GM12878 (cell line): ENCODE data around the gene CHMP3. TPM values are rescaled to one million over a fixed set of nuclear protein-coding genes. Genes with fewer than 3 reads are reported as not detected.
"Not testable (repeated sequence)": the region's sequence is repeated elsewhere in the genome, so short reads cannot be mapped to it uniquely, and the experiment has no call there.

Experiments used
- ATAC-seq: fragments of 200-7000 bp; cut with Tn5 transposase; 3 replicates; pipeline ENCODE4 v1.9.1; 2020; ENCODE audit warnings: mild to moderate bottlenecking, moderate library complexity
- BruUV-seq: library from RNA; stranded (reverse); fragments of 400-500 nt; replicated peaks from 2 replicates; lab custom pipeline; 2021; lab: Mats Ljungman, UMichigan
- CTCF ChIA-PET: fragments of 300-600 bp; sonication (Branson Sonifier 250); formaldehyde crosslinking; extraction: SDS; loops from one replicate; lab custom pipeline; 2021; ENCODE audit warnings: inconsistent platforms; lab: Yijun Ruan, JAX
- POLR2A ChIA-PET: fragments of 350-600 bp; formaldehyde crosslinking; extraction: SDS; loops from one replicate; lab custom pipeline; 2021; ENCODE audit warnings: inconsistent platforms; lab: Charles Lee
- RAD21 ChIA-PET: fragments of 300-600 bp; sonication (Branson Sonifier 250); formaldehyde crosslinking; loops from one replicate; lab custom pipeline; 2023; ENCODE audit warnings: antibody characterized with exemption; ENCODE audit not compliant: unreplicated experiment; lab: Charles Lee
- SMC1A ChIA-PET: fragments of 300-600 bp; sonication (Branson Sonifier 250); formaldehyde crosslinking; loops from one replicate; lab custom pipeline; 2023; ENCODE audit not compliant: unreplicated experiment, uncharacterized antibody; lab: Charles Lee
- DNase-seq: peaks from one replicate; pipeline ENCODE4 v3.0.0-alpha.2; 2011; ENCODE audit warnings: low read depth, low spot score
- FAIRE-seq: peaks from 3 replicates; lab custom pipeline; 2011; peaks lifted over from hg19 to GRCh38; lab: Jason Lieb, UNC
- H2AFZ ChIP-seq: 2 replicates; pipeline ENCODE4 v1.6.0; 2011; ENCODE audit warnings: low read depth, low read length, control low read depth; ENCODE audit not compliant: control insufficient read depth
- H3K27ac ChIP-seq: 2 replicates; pipeline ENCODE4 v1.5.1; 2011; ENCODE audit warnings: control low read depth; ENCODE audit not compliant: control insufficient read depth, insufficient read depth
- H3K27me3 ChIP-seq, 2 experiments: replicated peaks in 1 of 2; 2 replicates each; pipeline versions ENCODE4 v1.6.0 to v1.6.1; 2011; ENCODE audit warnings: low read length in 1 of 2; ENCODE audit not compliant: control insufficient read depth in 2 of 2, insufficient read depth in 2 of 2
- H3K36me3 ChIP-seq, 2 experiments: 2 replicates each; pipeline ENCODE4 v1.5.1; 2011; ENCODE audit warnings: low read length in 1 of 2; ENCODE audit not compliant: control insufficient read depth in 2 of 2, insufficient read depth in 2 of 2
- H3K4me1 ChIP-seq: 2 replicates; pipeline ENCODE4 v1.6.1; 2011; ENCODE audit warnings: mild to moderate bottlenecking, low read length, moderate library complexity, mixed read lengths; ENCODE audit not compliant: control insufficient read depth, insufficient read depth
- H3K4me2 ChIP-seq: 2 replicates; pipeline ENCODE4 v1.6.0; 2011; ENCODE audit warnings: control low read depth; ENCODE audit not compliant: control insufficient read depth, insufficient read depth
- H3K4me3 ChIP-seq: fragments of 200-600 bp; sonication (generic); 2 replicates; pipeline ENCODE4 v1.5.1; 2016
- H3K79me2 ChIP-seq: 2 replicates; pipeline ENCODE4 v1.6.0; 2011; ENCODE audit warnings: low read length; ENCODE audit not compliant: control insufficient read depth, insufficient read depth
- H3K9ac ChIP-seq: 2 replicates; pipeline ENCODE4 v1.8.0; 2011; ENCODE audit warnings: low read length, control low read depth, mixed read lengths; ENCODE audit not compliant: control insufficient read depth, insufficient read depth
- H3K9me3 ChIP-seq: replicated peaks from 3 replicates; pipeline ENCODE4 v1.5.1; 2011; ENCODE audit warnings: mild to moderate bottlenecking, low read length; ENCODE audit not compliant: control insufficient read depth, insufficient read depth
- H4K20me1 ChIP-seq: 2 replicates; pipeline ENCODE4 v1.6.0; 2011; ENCODE audit not compliant: control insufficient read depth, insufficient read depth
- KLF5 ChIP-seq: fragments of 450-650 bp; IDR thresholded peaks from 2 replicates; pipeline ENCODE4 v1.6.1; 2014; ENCODE audit warnings: mild to moderate bottlenecking; ENCODE audit not compliant: partially characterized antibody
- NR2C2 ChIP-seq: IDR thresholded peaks from 2 replicates; pipeline ENCODE4 v1.6.1; 2011; ENCODE audit warnings: borderline replicate concordance, low read depth; ENCODE audit not compliant: control insufficient read depth, insufficient read length
- SREBF1 ChIP-seq: IDR thresholded peaks from 2 replicates; pipeline ENCODE4 v1.6.1; 2012; ENCODE audit warnings: mild to moderate bottlenecking, low read length
- SREBF2 ChIP-seq: IDR thresholded peaks from 2 replicates; pipeline ENCODE4 v1.6.1; 2012; ENCODE audit warnings: mild to moderate bottlenecking, low read length
- WGBS: methylation state at CpG from one replicate; pipeline ENCODE4 v1.1.6; 2016; ENCODE audit warnings: low lambda C conversion rate; ENCODE audit not compliant: insufficient replicate concordance, insufficient coverage; ENCODE audit errors: missing lambda C conversion rate; 5-methylcytosine and 5-hydroxymethylcytosine counted together
- in situ Hi-C: fragments of 300-500 bp; cut with MboI; formaldehyde crosslinking; loops from 9 replicates; pipeline ENCODE4 v1.14.3; 2018; ENCODE audit warnings: mixed read lengths
- intact Hi-C: fragments of 100-400 bp; cut with micrococcal nuclease; formaldehyde crosslinking; loops from one replicate; pipeline ENCODE4 v1.14.2; 2022; ENCODE audit not compliant: unreplicated experiment
- polyA plus RNA-seq, 11 experiments: library from polyadenylated mRNA; depleted of rRNA in 4 of 11; unstranded in 6 of 11; stranded (reverse) in 5 of 11; fragments of >200 nt; fragmentation: Nextera tagmentation in 4 of 11; fragmentation: Illumina TruSeq in 1 of 11; extraction: Ambion mirVana in 4 of 11; extraction: Trizol in 1 of 11; gene quantifications; 1 replicate in 1 of 11; 2 replicates in 10 of 11; pipeline versions ENCODE4 v1.2.1 to v1.2.3, GENCODE V29; 2011 to 2016; ENCODE audit warnings: inconsistent platforms in 2 of 11, missing spikeins in 2 of 11, low read depth in 1 of 11
- total RNA-seq, 4 experiments: library from RNA; depleted of rRNA in 3 of 4; stranded (reverse); fragments of >200 nt in 3 of 4; fragmentation: Illumina TruSeq in 1 of 4; extraction: Trizol in 1 of 4; gene quantifications; 2 replicates each; pipeline versions ENCODE4 v1.2.1 to v1.2.3, GENCODE V29; 2013 to 2021
- TF ChIP-seq, protein P1 (sequence below): IDR thresholded peaks from 2 replicates; pipeline ENCODE4 v1.6.1; 2011; ENCODE audit warnings: low read depth, mild to moderate bottlenecking, low read length, moderate library complexity, borderline replicate concordance; ENCODE audit errors: extremely low read depth

Gene CHMP3
- total and polyA plus RNA-seq, 10 of the 15 experiments (the other 5 are each of a cell fraction or from before 2014, with no cell fraction given) = 22.5 to 56.8 (median 32.5) TPM

DNA sequence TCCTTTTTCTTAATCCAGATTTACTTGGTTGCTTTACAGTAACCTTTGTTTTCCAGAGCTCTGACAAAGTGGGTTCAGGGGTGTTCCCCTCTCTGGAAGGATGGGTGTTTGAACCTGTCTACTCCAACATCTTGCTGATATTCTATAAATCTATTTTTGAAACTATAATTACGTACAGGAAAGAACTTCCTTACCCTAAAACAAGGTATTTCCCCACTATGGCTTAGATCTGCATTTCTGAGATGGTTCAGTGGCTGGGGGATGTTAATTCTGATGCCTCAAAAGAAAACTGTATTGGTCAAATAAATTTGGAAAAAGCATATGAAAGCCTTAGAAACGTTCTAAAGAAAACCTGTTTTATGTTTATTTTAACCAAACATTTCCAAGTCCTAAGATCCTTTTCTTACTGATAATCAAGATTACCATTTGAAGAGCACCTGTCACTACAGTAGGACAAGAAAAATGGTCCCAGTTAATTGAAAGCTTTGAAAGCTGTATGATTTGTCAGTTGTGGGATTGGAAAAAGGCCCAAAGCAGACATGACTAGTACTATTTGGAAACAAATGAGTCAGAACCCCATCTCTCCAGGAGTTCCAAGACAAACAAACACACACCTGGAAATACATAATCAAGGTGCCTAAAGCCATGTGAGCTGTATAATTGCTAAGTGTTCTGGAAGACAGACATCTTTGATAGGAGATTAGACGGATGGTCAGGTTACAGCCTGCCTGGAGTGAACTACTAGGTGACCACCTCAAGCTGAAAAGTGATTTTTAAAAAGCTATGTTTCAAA is 64.6 kb downstream of the CHMP3 start (continued):
- TF ChIP-seq, protein P1, sequence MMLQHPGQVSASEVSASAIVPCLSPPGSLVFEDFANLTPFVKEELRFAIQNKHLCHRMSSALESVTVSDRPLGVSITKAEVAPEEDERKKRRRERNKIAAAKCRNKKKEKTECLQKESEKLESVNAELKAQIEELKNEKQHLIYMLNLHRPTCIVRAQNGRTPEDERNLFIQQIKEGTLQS = no peak
- TF ChIP-seq NR2C2 (no peak), KLF5 (no peak), SREBF2 (no peak), SREBF1 (no peak)

DNA sequence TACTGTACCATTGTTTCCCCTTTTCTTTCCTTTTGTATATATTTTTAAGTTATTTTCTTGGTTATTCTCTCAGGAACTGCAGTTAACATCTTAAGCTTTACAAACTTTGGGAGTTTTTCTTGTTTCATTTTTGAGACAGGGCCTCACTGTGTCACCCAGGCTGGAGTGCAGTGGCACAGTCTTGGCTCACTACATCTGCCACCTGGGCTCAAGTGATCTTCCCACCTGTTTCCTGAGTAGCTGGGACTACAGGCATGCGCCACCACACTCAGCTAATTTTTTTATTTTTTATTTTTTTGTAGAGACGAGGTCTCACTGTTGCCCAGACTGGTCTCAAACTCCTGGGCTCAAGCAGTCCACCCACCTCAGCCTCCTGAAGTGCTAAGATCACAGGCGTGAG is 66.9 kb downstream of the CHMP3 start:
- intact Hi-C loops, H3K9ac ChIP-seq, FAIRE-seq, RAD21 ChIA-PET, ATAC-seq, H3K27ac ChIP-seq, H3K4me2 ChIP-seq, H4K20me1 ChIP-seq, BruUV-seq, H3K4me1 ChIP-seq, H3K4me3 ChIP-seq, H2AFZ ChIP-seq, in situ Hi-C loops, POLR2A ChIA-PET, H3K27me3 ChIP-seq, H3K79me2 ChIP-seq, CTCF ChIA-PET, DNase-seq: not testable (repeated sequence)
- SMC1A ChIA-PET = interaction anchor here (1.0 kb wide), 1 partner anchor 9 kb away, joined by 3 read pairs; no protein-coding TSS in a partner anchor
- 87% methylated on average over 3 of the region's 3 CpGs for WGBS
- Histone ChIP-seq H3K9me3 (peaks cover 22% of the 10 kb centered on the region), H3K36me3 (peaks cover 0 to 52% of the 10 kb centered on the region in 2 experiments; a peak in 3 of 4 replicates)
